Tibial artery (tissue), 4 donors: ENCODE results near the gene IFT43.
A peak's percentile ranks its signal among the peaks of the same experiment; 100 is the strongest.

Experiments used
- DNase-seq, 2 donors: peaks; one replicate each; pipeline ENCODE4 v3.0.0-alpha.2; 2019
- H3K27ac ChIP-seq, 2 donors: fragments of 200-600 bp; sonication (generic) in 1 of 2; 1 replicate in 1 of 2; 2 replicates in 1 of 2; pipeline ENCODE4 v1.5.1; 2018 to 2019; ENCODE audit warnings: mild to moderate bottlenecking in 1 of 2
- H3K27me3 ChIP-seq, 2 donors: fragments of 200-600 bp; sonication (generic) in 1 of 2; one replicate each; pipeline versions ENCODE4 v1.5.1 to v1.6.0; 2016 to 2019
- H3K36me3 ChIP-seq, 3 donors: fragments of 200-600 bp; sonication (generic) in 2 of 3; one replicate each; pipeline ENCODE4 v1.5.1; 2016 to 2019; ENCODE audit warnings: mild to moderate bottlenecking in 2 of 3
- H3K4me1 ChIP-seq, 4 donors: fragments of 200-600 bp; sonication (generic) in 2 of 4; 1 replicate in 3 of 4; 2 replicates in 1 of 4; pipeline ENCODE4 v1.5.1; 2016 to 2019
- H3K4me3 ChIP-seq, 2 donors: fragments of 200-600 bp; sonication (generic) in 1 of 2; 1 replicate in 1 of 2; 2 replicates in 1 of 2; pipeline ENCODE4 v1.5.1; 2018 to 2019; ENCODE audit warnings: mild to moderate bottlenecking in 2 of 2
- H3K9me3 ChIP-seq, 3 donors: fragments of 200-600 bp; sonication (generic) in 1 of 3; one replicate each; pipeline ENCODE4 v1.5.1; 2016 to 2019
- intact Hi-C: fragments of 100-400 bp; cut with DNase I; formaldehyde crosslinking; loops from one replicate; pipeline ENCODE4 v1.15.0; 2023; ENCODE audit warnings: low total_unique reads
- TF ChIP-seq, protein P1 (sequence below), 2 experiments: fragments of 200-600 bp in 1 of 2; fragments of 450-650 bp in 1 of 2; IDR thresholded peaks; one replicate each; pipeline ENCODE4 v1.5.1; 2017 to 2019; ENCODE audit warnings: antibody characterized with exemption in 2 of 2, mild to moderate bottlenecking in 1 of 2, moderate library complexity in 1 of 2

IFT43 gene

DNA sequence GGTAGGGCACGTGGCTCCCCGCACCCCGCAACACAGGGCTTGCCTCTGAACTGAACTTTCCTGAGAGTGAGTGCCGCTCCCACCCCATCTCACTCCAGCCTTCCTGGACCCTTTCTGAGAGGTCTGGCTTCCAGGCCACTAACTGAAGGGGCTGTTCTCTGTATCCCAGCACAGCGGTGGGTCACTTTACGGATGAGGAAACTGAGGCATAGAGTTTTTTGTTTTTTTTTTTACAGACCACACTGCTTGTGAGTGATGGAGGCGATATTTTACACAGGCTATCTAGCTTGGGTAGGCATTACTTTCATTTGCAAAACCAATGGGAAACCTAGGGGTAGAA lies 2.6 kb upstream of the IFT43 start:
- H3K27ac ChIP-seq = peak overlapping the region; percentile 93 to 99
- peak overlapping the region; percentile 68 to 76 for H3K4me3 ChIP-seq
- no peak for DNase-seq
- H3K36me3 ChIP-seq = no peaks in the 10 kb centered on the region
- no peaks in the 10 kb centered on the region for H3K27me3 ChIP-seq
- intact Hi-C loops = loop anchor here (2.0 to 5.0 kb wide), 2 partner anchors 270 to 321 kb away; partner anchors contain the start of genes ERG28 and TTLL5
- peaks cover 0 to 60% (median 49%) of the 10 kb centered on the region in 4 donors for H3K4me1 ChIP-seq
- TF ChIP-seq, protein P1, sequence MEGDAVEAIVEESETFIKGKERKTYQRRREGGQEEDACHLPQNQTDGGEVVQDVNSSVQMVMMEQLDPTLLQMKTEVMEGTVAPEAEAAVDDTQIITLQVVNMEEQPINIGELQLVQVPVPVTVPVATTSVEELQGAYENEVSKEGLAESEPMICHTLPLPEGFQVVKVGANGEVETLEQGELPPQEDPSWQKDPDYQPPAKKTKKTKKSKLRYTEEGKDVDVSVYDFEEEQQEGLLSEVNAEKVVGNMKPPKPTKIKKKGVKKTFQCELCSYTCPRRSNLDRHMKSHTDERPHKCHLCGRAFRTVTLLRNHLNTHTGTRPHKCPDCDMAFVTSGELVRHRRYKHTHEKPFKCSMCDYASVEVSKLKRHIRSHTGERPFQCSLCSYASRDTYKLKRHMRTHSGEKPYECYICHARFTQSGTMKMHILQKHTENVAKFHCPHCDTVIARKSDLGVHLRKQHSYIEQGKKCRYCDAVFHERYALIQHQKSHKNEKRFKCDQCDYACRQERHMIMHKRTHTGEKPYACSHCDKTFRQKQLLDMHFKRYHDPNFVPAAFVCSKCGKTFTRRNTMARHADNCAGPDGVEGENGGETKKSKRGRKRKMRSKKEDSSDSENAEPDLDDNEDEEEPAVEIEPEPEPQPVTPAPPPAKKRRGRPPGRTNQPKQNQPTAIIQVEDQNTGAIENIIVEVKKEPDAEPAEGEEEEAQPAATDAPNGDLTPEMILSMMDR (IDR thresholded peaks at IDR 0.05) = no peak
- no peaks in the 10 kb centered on the region for H3K9me3 ChIP-seq

DNA sequence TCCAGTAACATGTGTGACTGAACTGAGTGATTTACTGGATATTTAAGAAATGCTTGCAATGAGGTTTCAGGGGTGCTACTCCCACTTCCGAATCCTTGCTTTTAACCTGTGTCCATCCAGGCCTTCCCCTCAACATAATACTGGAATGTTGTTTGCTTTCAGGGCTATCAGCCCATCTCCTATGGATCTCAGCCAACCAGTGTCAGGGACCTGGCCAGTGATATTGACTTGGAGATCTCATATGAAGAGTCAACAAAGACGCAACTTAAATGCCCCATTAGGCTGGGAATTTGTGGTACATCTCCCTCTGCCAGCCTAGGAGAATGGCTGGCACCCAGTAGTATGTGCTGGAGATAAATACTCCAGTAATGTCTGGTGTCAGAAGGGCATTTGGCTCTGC lies 889 bp upstream of the IFT43 start:
- TF ChIP-seq, protein P1 (IDR thresholded peaks at IDR 0.05) = no peak
- H3K9me3 ChIP-seq = no peaks in the 10 kb centered on the region
- H3K4me3 ChIP-seq = no peak overlapping the region
- H3K4me1 ChIP-seq = peaks cover 0 to 56% (median 43%) of the 10 kb centered on the region in 4 donors
- DNase-seq = no peak
- peak overlapping the region; percentile 93 to 99 for H3K27ac ChIP-seq
- peaks cover 0 to 6% (median 0%) of the 10 kb centered on the region in 3 donors for H3K36me3 ChIP-seq
- H3K27me3 ChIP-seq = no peaks in the 10 kb centered on the region
- intact Hi-C loops = loop anchor here (5.0 kb wide), 1 partner anchor 322 kb away; the partner anchor contains the start of genes ERG28 and TTLL5

DNA sequence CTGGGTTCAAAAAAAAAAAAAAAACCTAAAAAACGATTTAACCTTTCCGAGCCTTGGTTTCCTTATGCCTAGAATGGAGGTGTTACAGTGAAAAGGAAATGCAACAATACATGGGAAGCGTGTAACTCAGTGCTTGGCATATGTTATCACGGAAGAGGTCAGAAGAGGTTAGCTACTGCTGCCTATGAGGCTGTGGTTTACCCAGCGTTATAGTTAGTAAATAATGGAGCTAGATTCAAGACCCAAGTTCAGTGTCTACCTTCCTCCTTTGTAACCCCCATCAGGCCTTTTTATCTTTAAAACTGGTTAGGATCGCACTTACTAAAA lies 839 bp downstream of the IFT43 start:
- no peaks in the 10 kb centered on the region for H3K9me3 ChIP-seq
- no peak for DNase-seq
- intact Hi-C loops = no loop called here
- peaks cover 0 to 12% (median 0%) of the 10 kb centered on the region in 3 donors for H3K36me3 ChIP-seq
- peak overlapping the region; percentile 93 to 99 for H3K27ac ChIP-seq
- no peaks in the 10 kb centered on the region for H3K27me3 ChIP-seq
- H3K4me3 ChIP-seq = peak overlapping the region; percentile 90
- peaks cover 0 to 56% (median 35%) of the 10 kb centered on the region in 4 donors for H3K4me1 ChIP-seq
- TF ChIP-seq, protein P1 (IDR thresholded peaks at IDR 0.05) = no peak

DNA sequence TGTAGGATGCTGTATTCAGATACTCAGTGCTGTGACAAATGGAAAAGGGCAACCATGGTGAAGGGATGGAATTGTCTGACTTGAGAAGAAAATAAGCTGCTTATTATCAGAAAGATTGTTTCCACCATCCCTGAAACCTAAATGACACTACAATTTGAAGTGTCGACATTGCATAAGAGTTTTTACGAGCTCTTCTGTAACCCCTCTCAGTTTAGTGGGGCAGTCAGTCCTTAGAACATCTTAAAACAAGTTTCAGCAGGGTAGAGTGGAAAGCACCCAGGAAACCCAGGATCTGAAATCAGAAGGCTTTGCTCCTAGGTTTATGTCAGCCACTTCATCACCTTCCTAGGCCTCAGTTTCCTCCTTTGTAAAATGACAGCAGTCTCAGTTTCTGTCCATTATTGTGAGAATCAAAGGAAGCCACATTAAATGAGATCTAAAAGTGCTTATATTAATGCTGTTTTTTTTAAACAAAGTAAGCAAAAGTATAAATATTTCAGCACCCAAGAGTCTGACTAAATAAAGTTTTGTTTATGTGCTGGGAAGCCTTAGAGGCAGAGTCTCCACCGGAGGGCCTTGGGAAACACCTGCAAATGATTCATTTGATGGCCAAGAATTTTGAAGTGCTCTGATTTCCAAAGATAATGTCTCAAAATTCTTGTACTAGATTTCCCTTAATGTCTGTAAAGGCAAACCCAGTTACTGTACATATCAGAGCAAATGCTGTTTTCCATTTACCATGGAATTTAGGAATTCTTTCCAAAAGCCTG lies 1.8 kb downstream of the IFT43 start:
- no peaks in the 10 kb centered on the region for H3K9me3 ChIP-seq
- H3K4me1 ChIP-seq = peaks cover 0 to 65% (median 40%) of the 10 kb centered on the region in 4 donors
- intact Hi-C loops = no loop called here
- H3K27me3 ChIP-seq = no peaks in the 10 kb centered on the region
- DNase-seq = no peak
- TF ChIP-seq, protein P1 (IDR thresholded peaks at IDR 0.05) = no peak
- peak overlapping the region in 1 of 2 donors; percentile 4 for H3K27ac ChIP-seq
- peaks cover 0 to 12% (median 0%) of the 10 kb centered on the region in 3 donors for H3K36me3 ChIP-seq
- H3K4me3 ChIP-seq = no peak overlapping the region

DNA sequence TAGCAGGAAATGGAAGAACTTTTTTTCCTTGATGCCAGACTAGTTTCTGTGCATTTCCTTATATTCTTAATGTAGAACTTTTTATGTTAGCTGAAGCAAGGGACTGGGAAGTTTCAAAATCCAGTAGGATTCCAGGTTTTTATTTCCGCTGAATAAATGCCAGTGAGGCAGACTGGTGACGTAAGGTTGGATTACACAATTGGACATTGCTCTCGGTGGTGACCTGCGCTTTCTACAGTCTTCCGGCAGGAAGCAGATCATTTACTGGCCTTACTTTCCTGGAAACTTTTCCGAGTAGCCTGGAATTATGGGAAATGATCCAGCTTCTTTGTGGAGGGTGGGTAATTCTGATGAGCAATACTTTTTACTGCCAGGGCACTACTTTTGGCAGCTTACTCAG lies 3.6 kb downstream of the IFT43 start:
- peak; percentile 57 to 75 for DNase-seq
- Histone ChIP-seq H3K36me3 (peaks cover 0 to 12% (median 0%) of the 10 kb centered on the region in 3 donors), H3K9me3 (no peaks in the 10 kb centered on the region), H3K4me1 (peaks cover 0 to 78% (median 42%) of the 10 kb centered on the region in 4 donors), H3K27me3 (no peaks in the 10 kb centered on the region), H3K27ac (peak overlapping the region; percentile 34 to 41), H3K4me3 (no peak overlapping the region)
- intact Hi-C loops = no loop called here
- TF ChIP-seq, protein P1 (IDR thresholded peaks at IDR 0.05) = no peak
